Astrocyte (in vitro differentiated cells and primary cell): Measurements from ENCODE around the gene STUM. TPM values are rescaled to one million over a fixed set of nuclear protein-coding genes. Genes with fewer than 3 reads are reported as not detected.
A peak's percentile ranks its signal among the peaks of the same experiment; 100 is the strongest.

Experiments used
- DNase-seq: peaks from one replicate; pipeline ENCODE4 v3.0.0-alpha.2; 2010; ENCODE audit warnings: low read depth
- FAIRE-seq: peaks from 2 replicates; lab custom pipeline; 2011; peaks lifted over from hg19 to GRCh38; lab: Jason Lieb, UNC
- H2AFZ ChIP-seq: 2 replicates; pipeline ENCODE4 v1.6.0; 2012; ENCODE audit warnings: low read depth, low read length, inconsistent platforms
- H3K27ac ChIP-seq: 2 replicates; pipeline ENCODE4 v1.5.1; 2011; ENCODE audit warnings: low read depth, low read length, inconsistent platforms
- H3K27me3 ChIP-seq: 2 replicates; pipeline ENCODE4 v1.6.0; 2011; ENCODE audit warnings: low read length, inconsistent platforms; ENCODE audit not compliant: insufficient read depth
- H3K36me3 ChIP-seq: 2 replicates; pipeline ENCODE4 v1.5.1; 2011; ENCODE audit warnings: low read length, inconsistent platforms; ENCODE audit not compliant: insufficient read depth
- H3K4me1 ChIP-seq: 2 replicates; pipeline ENCODE4 v1.5.1; 2011; ENCODE audit warnings: low read length, inconsistent platforms; ENCODE audit not compliant: insufficient read depth
- H3K4me2 ChIP-seq: 2 replicates; pipeline ENCODE4 v1.6.0; 2012; ENCODE audit warnings: low read length, inconsistent platforms
- H3K4me3 ChIP-seq: 2 replicates; pipeline ENCODE4 v1.5.1; 2011; ENCODE audit warnings: low read depth, mild to moderate bottlenecking, low read length, inconsistent platforms; ENCODE audit not compliant: insufficient read depth
- H3K79me2 ChIP-seq: 2 replicates; pipeline ENCODE4 v1.6.0; 2012; ENCODE audit warnings: mild to moderate bottlenecking, low read length, inconsistent platforms; ENCODE audit not compliant: insufficient read depth
- H3K9ac ChIP-seq: 2 replicates; pipeline ENCODE4 v1.6.0; 2012; ENCODE audit warnings: mild to moderate bottlenecking, low read length, inconsistent platforms
- H3K9me3 ChIP-seq: 2 replicates; pipeline ENCODE4 v1.5.1; 2012; ENCODE audit warnings: low read depth, mild to moderate bottlenecking, low read length, inconsistent platforms; ENCODE audit not compliant: insufficient read depth
- H4K20me1 ChIP-seq: 2 replicates; pipeline ENCODE4 v1.6.0; 2012; ENCODE audit warnings: low read length, inconsistent platforms; ENCODE audit not compliant: insufficient read depth
- H3K27ac Mint-ChIP-seq: one replicate; pipeline ENCODE4 v1.8.0; 2021; ENCODE audit warnings: mild to moderate bottlenecking, mixed read lengths; ENCODE audit not compliant: unreplicated experiment
- H3K27me3 Mint-ChIP-seq: one replicate; pipeline ENCODE4 v1.8.0; 2021; ENCODE audit warnings: low read depth, mixed read lengths; ENCODE audit not compliant: unreplicated experiment
- H3K36me3 Mint-ChIP-seq: one replicate; pipeline ENCODE4 v1.8.0; 2021; ENCODE audit warnings: low read depth, mixed read lengths; ENCODE audit not compliant: unreplicated experiment
- H3K4me1 Mint-ChIP-seq: one replicate; pipeline ENCODE4 v1.8.0; 2021; ENCODE audit warnings: low read depth, mixed read lengths; ENCODE audit not compliant: unreplicated experiment
- H3K4me3 Mint-ChIP-seq: one replicate; pipeline ENCODE4 v1.8.0; 2021; ENCODE audit warnings: mild to moderate bottlenecking, moderate library complexity, mixed read lengths; ENCODE audit not compliant: unreplicated experiment
- H3K9me3 Mint-ChIP-seq: one replicate; pipeline ENCODE4 v1.8.0; 2021; ENCODE audit warnings: mild to moderate bottlenecking, mixed read lengths; ENCODE audit not compliant: unreplicated experiment
- EZH2 ChIP-seq: IDR thresholded peaks from 2 replicates; pipeline ENCODE4 v1.6.1; 2012; ENCODE audit warnings: mild to moderate bottlenecking, low read length, inconsistent platforms; ENCODE audit not compliant: insufficient read depth
- total RNA-seq: library from RNA; stranded (reverse); gene quantifications from 2 replicates; pipeline ENCODE4 v1.2.1, GENCODE V29; 2021
- TF ChIP-seq, protein P1 (sequence below): IDR thresholded peaks from 2 replicates; pipeline ENCODE4 v1.5.1; 2011; ENCODE audit warnings: low read depth, mild to moderate bottlenecking, inconsistent platforms, low read length, moderate library complexity; ENCODE audit not compliant: insufficient read depth

STUM gene
- total RNA-seq, 1 donor from 2014 or later: not detected

- Histone ChIP-seq H3K36me3 (no peaks in the 10 kb centered on the region), H3K9ac (no peak overlapping the region), H3K27me3 (peaks cover 4% of the 10 kb centered on the region), H2AFZ (peak overlapping the region; percentile 47), H3K9me3 (no peaks in the 10 kb centered on the region), H3K4me1 (no peaks in the 10 kb centered on the region), H3K27ac (no peak overlapping the region), H3K79me2 (no peaks in the 10 kb centered on the region), H4K20me1 (no peaks in the 10 kb centered on the region), H3K4me3 (no peak overlapping the region), H3K4me2 (peak overlapping the region; percentile 44)
- Mint-ChIP-seq H3K4me1 (peaks cover 1% of the 10 kb centered on the region), H3K27me3 (peaks cover 18% of the 10 kb centered on the region), H3K27ac (no peak overlapping the region), H3K4me3 (no peak overlapping the region), H3K36me3 (peaks cover 2% of the 10 kb centered on the region), H3K9me3 (peaks cover 2% of the 10 kb centered on the region)
- no peak for DNase-seq
- TF ChIP-seq, protein P1, sequence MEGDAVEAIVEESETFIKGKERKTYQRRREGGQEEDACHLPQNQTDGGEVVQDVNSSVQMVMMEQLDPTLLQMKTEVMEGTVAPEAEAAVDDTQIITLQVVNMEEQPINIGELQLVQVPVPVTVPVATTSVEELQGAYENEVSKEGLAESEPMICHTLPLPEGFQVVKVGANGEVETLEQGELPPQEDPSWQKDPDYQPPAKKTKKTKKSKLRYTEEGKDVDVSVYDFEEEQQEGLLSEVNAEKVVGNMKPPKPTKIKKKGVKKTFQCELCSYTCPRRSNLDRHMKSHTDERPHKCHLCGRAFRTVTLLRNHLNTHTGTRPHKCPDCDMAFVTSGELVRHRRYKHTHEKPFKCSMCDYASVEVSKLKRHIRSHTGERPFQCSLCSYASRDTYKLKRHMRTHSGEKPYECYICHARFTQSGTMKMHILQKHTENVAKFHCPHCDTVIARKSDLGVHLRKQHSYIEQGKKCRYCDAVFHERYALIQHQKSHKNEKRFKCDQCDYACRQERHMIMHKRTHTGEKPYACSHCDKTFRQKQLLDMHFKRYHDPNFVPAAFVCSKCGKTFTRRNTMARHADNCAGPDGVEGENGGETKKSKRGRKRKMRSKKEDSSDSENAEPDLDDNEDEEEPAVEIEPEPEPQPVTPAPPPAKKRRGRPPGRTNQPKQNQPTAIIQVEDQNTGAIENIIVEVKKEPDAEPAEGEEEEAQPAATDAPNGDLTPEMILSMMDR: no peak
- no peak for TF ChIP-seq EZH2
- FAIRE-seq: no peak
These were observed 21.6 kb upstream of the STUM start for GRCh38 chr1:226526801-226527595.

DNA sequence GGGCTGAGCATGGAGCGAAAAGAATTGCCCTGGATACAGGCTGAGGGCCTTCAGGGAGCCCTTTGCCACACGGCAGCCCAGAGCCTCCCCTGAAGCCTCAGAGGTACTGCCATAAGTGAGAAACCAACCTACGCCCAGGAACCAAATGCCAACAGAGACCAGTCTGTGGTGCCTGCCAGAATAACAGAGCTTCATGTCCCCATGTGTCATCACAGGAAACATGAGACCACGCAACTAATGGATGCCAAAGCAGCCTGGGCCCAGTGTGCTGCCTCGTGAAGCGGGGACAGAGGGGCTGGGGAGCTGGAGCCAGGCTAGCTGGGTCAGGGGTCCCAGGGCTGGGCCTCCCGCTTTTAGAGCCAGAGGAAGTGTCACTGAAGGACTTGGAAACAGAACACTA, 18.7 kb upstream of the STUM start:
- peaks cover 2% of the 10 kb centered on the region for H3K36me3 Mint-ChIP-seq
- Histone ChIP-seq H3K9me3 (no peaks in the 10 kb centered on the region), H3K79me2 (no peaks in the 10 kb centered on the region), H4K20me1 (no peaks in the 10 kb centered on the region), H3K27me3 (peaks cover 7% of the 10 kb centered on the region), H3K27ac (no peak overlapping the region), H3K4me1 (no peaks in the 10 kb centered on the region), H3K4me3 (no peak overlapping the region), H3K9ac (no peak overlapping the region), H3K36me3 (no peaks in the 10 kb centered on the region), H2AFZ (no peak overlapping the region), H3K4me2 (no peak overlapping the region)
- no peak overlapping the region for H3K27ac Mint-ChIP-seq
- peaks cover 11% of the 10 kb centered on the region for H3K27me3 Mint-ChIP-seq
- H3K9me3 Mint-ChIP-seq: peaks cover 2% of the 10 kb centered on the region
- peaks cover 5% of the 10 kb centered on the region for H3K4me1 Mint-ChIP-seq
- TF ChIP-seq, protein P1: no peak
- DNase-seq (no peak), FAIRE-seq (no peak)
- no peak overlapping the region for H3K4me3 Mint-ChIP-seq

- no peak overlapping the region for H2AFZ ChIP-seq
- no peak overlapping the region for H3K27ac Mint-ChIP-seq
- H3K79me2 ChIP-seq: no peaks in the 10 kb centered on the region
- no peaks in the 10 kb centered on the region for H4K20me1 ChIP-seq
- no peak overlapping the region for H3K4me2 ChIP-seq
- H3K27ac ChIP-seq: no peak overlapping the region
- DNase-seq (no peak), FAIRE-seq (no peak)
- H3K27me3 Mint-ChIP-seq: peaks cover 11% of the 10 kb centered on the region
- H3K4me3 Mint-ChIP-seq: no peak overlapping the region
- H3K4me3 ChIP-seq: no peak overlapping the region
- peaks cover 5% of the 10 kb centered on the region for H3K4me1 Mint-ChIP-seq
- no peaks in the 10 kb centered on the region for H3K36me3 ChIP-seq
- peaks cover 7% of the 10 kb centered on the region for H3K27me3 ChIP-seq
- no peak for TF ChIP-seq EZH2
- TF ChIP-seq, protein P1: no peak
- no peak overlapping the region for H3K9ac ChIP-seq
- H3K9me3 ChIP-seq: no peaks in the 10 kb centered on the region
- no peaks in the 10 kb centered on the region for H3K4me1 ChIP-seq
- H3K9me3 Mint-ChIP-seq: peaks cover 2% of the 10 kb centered on the region
- peaks cover 2% of the 10 kb centered on the region for H3K36me3 Mint-ChIP-seq
These were observed 18.0 kb upstream of the STUM start for GRCh38 chr1:226530591-226530990.
